ENCODE data around the gene PKLR. TPM values are rescaled to one million over a fixed set of nuclear protein-coding genes. Genes with fewer than 3 reads are reported as not detected.

The PKLR gene
- total and polyA plus RNA-seq, 2 donors (not counting 1 experiment from before 2014, with no cell fraction given) = not detected

GRCh38 chr1:155297384-155297783 lies 3.9 kb downstream of the PKLR start:
- H3K9me3 Mint-ChIP-seq (ENCODE audit: insufficient read depth) = no peaks in the 10 kb centered on the region

GRCh38 chr1:155296661-155297060 lies 4.6 kb downstream of the PKLR start:
- H3K27me3 Mint-ChIP-seq = peaks cover 34% of the 10 kb centered on the region
- intact Hi-C loops (cut with micrococcal nuclease) = no loop called here

More at GRCh38 chr1:155297384-155297783, 3.9 kb downstream of the PKLR start:
- Histone ChIP-seq H3K4me1 (ENCODE audit: control insufficient read depth in 2 of 2, insufficient read depth in 2 of 2, low read length in 2 of 2) (peaks cover 7 to 10% of the 10 kb centered on the region in 2 donors), H4K20me1 (ENCODE audit: control insufficient read depth, insufficient read depth, low read length, poor library complexity, severe bottlenecking) (no peaks in the 10 kb centered on the region), H3K27ac (ENCODE audit: low read length in 2 of 2) (no peak overlapping the region), H3K9ac (ENCODE audit: low read length) (no peak overlapping the region), H3K4me2 (replicated peaks; ENCODE audit: low read depth, low read length, poor library complexity, severe bottlenecking) (no peak overlapping the region), H3K27me3 (replicated peaks in 1 of 4; ENCODE audit: control extremely low read depth in 1 of 4, control insufficient read depth in 3 of 4, insufficient read depth in 4 of 4, low read length in 3 of 4) (peaks cover 0 to 26% (median 15%) of the 10 kb centered on the region in 4 experiments), H3K4me3 (ENCODE audit: control extremely low read depth in 1 of 5, extremely low read depth in 1 of 5, insufficient read depth in 1 of 5, low read depth in 2 of 5, low read length in 4 of 5) (no peak overlapping the region), H3K79me2 (ENCODE audit: control insufficient read depth, insufficient read depth, low read length) (no peaks in the 10 kb centered on the region), H3K9me3 (ENCODE audit: control extremely low read depth in 1 of 3, control insufficient read depth in 2 of 3, insufficient read depth in 1 of 3, low read length in 2 of 3) (peaks cover 0 to 2% (median 0%) of the 10 kb centered on the region in 3 donors), H2AFZ (ENCODE audit: insufficient read depth, low read depth, low read length, poor library complexity, severe bottlenecking) (no peak overlapping the region), H3K36me3 (replicated peaks in 1 of 2; ENCODE audit: control extremely low read depth in 1 of 2, control insufficient read depth in 1 of 2, extremely low read depth in 1 of 2, insufficient read depth in 2 of 2, low read length in 1 of 2) (no peaks in the 10 kb centered on the region)
- intact Hi-C loops (cut with micrococcal nuclease) = no loop called here
- ATAC-seq (ENCODE audit: low read depth) (no peak), DNase-seq (no peak)
- H3K27ac Mint-ChIP-seq = no peak overlapping the region
- 72% methylated on average over 6 of the region's 7 CpGs for WGBS (ENCODE audit: insufficient coverage)
- H3K4me1 Mint-ChIP-seq = peaks cover 10% of the 10 kb centered on the region
- no peak for TF ChIP-seq CTCF (IDR thresholded peaks at IDR 0.05)
- no peak for TF ChIP-seq EZH2 (IDR thresholded peaks at IDR 0.05; ENCODE audit: borderline replicate concordance, insufficient read depth, low read depth, low read length, poor library complexity, severe bottlenecking)
- H3K4me3 Mint-ChIP-seq = no peak overlapping the region
- ChIA-PET CTCF (interaction anchor here (1.6 kb wide), 1 partner anchor 47 kb away, joined by 5 read pairs; no protein-coding TSS in a partner anchor), POLR2A (no interaction called here)
- peaks cover 33% of the 10 kb centered on the region for H3K27me3 Mint-ChIP-seq

More at GRCh38 chr1:155296661-155297060, 4.6 kb downstream of the PKLR start:
- Histone ChIP-seq H2AFZ (ENCODE audit: insufficient read depth, low read depth, low read length, poor library complexity, severe bottlenecking) (no peak overlapping the region), H3K36me3 (replicated peaks in 1 of 2; ENCODE audit: control extremely low read depth in 1 of 2, control insufficient read depth in 1 of 2, extremely low read depth in 1 of 2, insufficient read depth in 2 of 2, low read length in 1 of 2) (no peaks in the 10 kb centered on the region), H3K79me2 (ENCODE audit: control insufficient read depth, insufficient read depth, low read length) (no peaks in the 10 kb centered on the region), H3K27me3 (replicated peaks in 1 of 4; ENCODE audit: control extremely low read depth in 1 of 4, control insufficient read depth in 3 of 4, insufficient read depth in 4 of 4, low read length in 3 of 4) (peaks cover 0 to 26% (median 15%) of the 10 kb centered on the region in 4 experiments), H3K4me3 (ENCODE audit: control extremely low read depth in 1 of 5, extremely low read depth in 1 of 5, insufficient read depth in 1 of 5, low read depth in 2 of 5, low read length in 4 of 5) (no peak overlapping the region), H3K9ac (ENCODE audit: low read length) (no peak overlapping the region), H3K27ac (ENCODE audit: low read length in 2 of 2) (no peak overlapping the region), H4K20me1 (ENCODE audit: control insufficient read depth, insufficient read depth, low read length, poor library complexity, severe bottlenecking) (no peaks in the 10 kb centered on the region), H3K9me3 (ENCODE audit: control extremely low read depth in 1 of 3, control insufficient read depth in 2 of 3, insufficient read depth in 1 of 3, low read length in 2 of 3) (peaks cover 0 to 2% (median 0%) of the 10 kb centered on the region in 3 donors), H3K4me1 (ENCODE audit: control insufficient read depth in 2 of 2, insufficient read depth in 2 of 2, low read length in 2 of 2) (peaks cover 7 to 10% of the 10 kb centered on the region in 2 donors), H3K4me2 (replicated peaks; ENCODE audit: low read depth, low read length, poor library complexity, severe bottlenecking) (no peak overlapping the region)
- peaks cover 10% of the 10 kb centered on the region for H3K4me1 Mint-ChIP-seq
- 95% methylated on average over 3 of the region's 3 CpGs for WGBS (ENCODE audit: insufficient coverage)
- no peak for DNase-seq
- no peaks in the 10 kb centered on the region for H3K9me3 Mint-ChIP-seq (ENCODE audit: insufficient read depth)
- TF ChIP-seq CTCF (IDR thresholded peaks at IDR 0.05) (no peak), EZH2 (IDR thresholded peaks at IDR 0.05; ENCODE audit: borderline replicate concordance, insufficient read depth, low read depth, low read length, poor library complexity, severe bottlenecking) (no peak)
- no peak overlapping the region for H3K27ac Mint-ChIP-seq
- CTCF ChIA-PET = interaction anchor here (1.6 kb wide), 1 partner anchor 46 kb away, joined by 5 read pairs; no protein-coding TSS in a partner anchor
- H3K4me3 Mint-ChIP-seq = no peak overlapping the region
- ATAC-seq (ENCODE audit: low read depth) = no peak
- POLR2A ChIA-PET = no interaction called here

All from B cell (primary cell).